ENCODE measurements around the gene ABR. TPM values are rescaled to one million over a fixed set of nuclear protein-coding genes. Genes with fewer than 3 reads are reported as not detected.

The ABR gene
- total and polyA plus RNA-seq, 2 of the 8 experiments (the other 6 are each of a cell fraction or from before 2014, with no cell fraction given) = 44.8 to 47.2 TPM

GRCh38 chr17:992933-993332 lies 186.8 kb downstream of the ABR start:
- H3K14ac ChIP-seq (ENCODE audit: insufficient read length) = no peak overlapping the region
- no peak overlapping the region for H3K4me3 ChIP-seq (ENCODE audit: extremely low read depth in 1 of 4, insufficient read depth in 2 of 4, low read depth in 3 of 4, low read length in 4 of 4)
- H3K9ac ChIP-seq (replicated peaks in 1 of 4; ENCODE audit: extremely low read depth in 1 of 4, low read depth in 3 of 4, low read length in 3 of 4) = no peak overlapping the region
- no peak for TF ChIP-seq PHF8 (conservative IDR thresholded peaks at IDR 0.05; ENCODE audit: low read depth, low read length)
- no peak for TF ChIP-seq SIX5 (IDR thresholded peaks at IDR 0.05; ENCODE audit: low read depth, low read length)
- no peak for TF ChIP-seq CEBPB (IDR thresholded peaks at IDR 0.05; ENCODE audit: low read depth, low read length)
- no peaks in the 10 kb centered on the region for H3K9me3 ChIP-seq (ENCODE audit: insufficient read depth in 2 of 2, low read depth in 1 of 2, low read length in 1 of 2)
- H2BK12ac ChIP-seq (ENCODE audit: low read depth, low read length) = no peak overlapping the region
- no peak overlapping the region for H3K56ac ChIP-seq (replicated peaks; ENCODE audit: insufficient read length, low read depth, low read length)
- no peak overlapping the region for H2AK5ac ChIP-seq (ENCODE audit: low read depth, low read length)
- H2BK15ac ChIP-seq (ENCODE audit: low read length) = no peak overlapping the region
- no peak overlapping the region for H3K4ac ChIP-seq (replicated peaks; ENCODE audit: insufficient read length, low read depth, low read length)
- H3K23me2 ChIP-seq (ENCODE audit: low read depth, low read length) = peaks cover 9% of the 10 kb centered on the region; the same call in 1 of the 2 replicates
- H3K27ac ChIP-seq (ENCODE audit: low read depth, low read length) = no peak overlapping the region
- H2BK20ac ChIP-seq (ENCODE audit: low read length) = no peak overlapping the region
- ChIA-PET POLR2A (ENCODE audit: partially characterized antibody) (interaction anchor here (0.8 kb wide), 1 partner anchor 12 kb away, joined by 3 read pairs; no protein-coding TSS in a partner anchor), CTCF (ENCODE audit: partially characterized antibody) (interaction anchor here (0.6 to 1.5 kb wide), 3 partner anchors 12 to 198 kb away, joined by 3 to 10 read pairs (median 4); partner anchors contain the start of gene NXN)
- H2AFZ ChIP-seq (ENCODE audit: low read length) = no peak overlapping the region
- peaks cover 0 to 8% of the 10 kb centered on the region in 2 experiments; a peak in 2 of 4 replicates for H3K79me2 ChIP-seq (ENCODE audit: control insufficient read depth in 1 of 2, insufficient read depth in 2 of 2, low read length in 2 of 2)
- no peak overlapping the region for H4K8ac ChIP-seq (ENCODE audit: extremely low read depth, insufficient read depth, low read length)
- H3K4me2 ChIP-seq (ENCODE audit: insufficient read depth in 1 of 2, low read depth in 2 of 2, low read length in 2 of 2) = no peak overlapping the region
- peaks cover 0 to 2% (median 0%) of the 10 kb centered on the region in 4 experiments; a peak in 2 of 7 replicates for H3K4me1 ChIP-seq (replicated peaks in 1 of 4; ENCODE audit: control insufficient read depth in 3 of 4, insufficient read depth in 4 of 4, low read length in 3 of 4)
- H4K5ac ChIP-seq (ENCODE audit: insufficient read length, low read depth, low read length) = no peak overlapping the region
- H3K27me3 ChIP-seq (replicated peaks in 1 of 4; ENCODE audit: control insufficient read depth in 3 of 4, extremely low read depth in 1 of 4, insufficient read depth in 3 of 4, low read length in 3 of 4) = no peaks in the 10 kb centered on the region; a peak in 1 of 7 replicates
- 93% methylated on average over 13 of the region's 13 CpGs; no CpG with 5 or more reads in 1 of the 2 experiments for WGBS, 2 experiments (ENCODE audit: extremely low coverage in 1 of 2, insufficient coverage in 1 of 2, insufficient read length in 1 of 2, insufficient replicate concordance in 2 of 2, low coverage in 1 of 2, low lambda C conversion rate in 2 of 2, missing lambda C conversion rate in 1 of 2)
- H3K79me1 ChIP-seq (ENCODE audit: low read depth, low read length) = 0 out of 2 replicates have a peak, but pooled peaks cover under 1% of the 10 kb centered on the region
- DNase-seq (ENCODE audit: low read depth in 1 of 2, low spot score in 2 of 2) = no peak
- no peak for FAIRE-seq
- H2BK120ac ChIP-seq (replicated peaks; ENCODE audit: low read depth, low read length) = no peak overlapping the region
- no peak overlapping the region for H3K23ac ChIP-seq (ENCODE audit: insufficient read length)
- no peaks in the 10 kb centered on the region for H3K36me3 ChIP-seq (ENCODE audit: control insufficient read depth in 2 of 4, insufficient read depth in 4 of 4, low read length in 3 of 4)
- H4K91ac ChIP-seq (replicated peaks; ENCODE audit: insufficient read length, low read length) = no peak overlapping the region
- no peaks in the 10 kb centered on the region for H4K20me1 ChIP-seq (replicated peaks in 1 of 2; ENCODE audit: control insufficient read depth in 1 of 2, insufficient read depth in 2 of 2, low read length in 2 of 2)
- no peak overlapping the region for H2BK5ac ChIP-seq (ENCODE audit: low read depth, low read length)
- H3K18ac ChIP-seq (ENCODE audit: extremely low read depth, low read length) = no peak overlapping the region
